ENCODE results near the gene COA3. TPM values are rescaled to one million over a fixed set of nuclear protein-coding genes. Genes with fewer than 3 reads are reported as not detected.

COA3 gene
- total RNA-seq, 1 experiment from 2014 or later = 90.5 TPM

- H3K27me3 ChIP-seq = no peaks in the 10 kb centered on the region
- no peak overlapping the region for H3K4me3 ChIP-seq
- peaks cover 4% of the 10 kb centered on the region; the same call in 1 of the 2 replicates for H3K9me3 ChIP-seq
- peaks cover 26% of the 10 kb centered on the region for H3K36me3 ChIP-seq
- no peak for DNase-seq
Observed at GRCh38 chr17:42830971-42831370, 32.5 kb upstream of the COA3 start.

GRCh38 chr17:42827472-42827871, 29.0 kb upstream of the COA3 start:
- Histone ChIP-seq H3K9me3 (no peaks in the 10 kb centered on the region), H3K27me3 (no peaks in the 10 kb centered on the region), H3K36me3 (peaks cover under 1% of the 10 kb centered on the region), H3K4me3 (no peak overlapping the region)
- no peak for DNase-seq

- Histone ChIP-seq H3K4me3 (no peak overlapping the region), H3K36me3 (peaks cover 61% of the 10 kb centered on the region), H3K27me3 (no peaks in the 10 kb centered on the region), H3K9me3 (no peaks in the 10 kb centered on the region)
- no peak for DNase-seq
Observed at GRCh38 chr17:42821176-42821575, 22.7 kb upstream of the COA3 start.

GRCh38 chr17:42819939-42820535, 21.5 kb upstream of the COA3 start:
- peak; percentile 66 for DNase-seq
- Histone ChIP-seq H3K4me3 (no peak overlapping the region), H3K36me3 (peaks cover 71% of the 10 kb centered on the region)

GRCh38 chr17:42818379-42818778, 19.9 kb upstream of the COA3 start:
- no peak overlapping the region for H3K4me3 ChIP-seq
- no peaks in the 10 kb centered on the region for H3K27me3 ChIP-seq
- peaks cover 84% of the 10 kb centered on the region for H3K36me3 ChIP-seq
- no peaks in the 10 kb centered on the region for H3K9me3 ChIP-seq
- no peak for DNase-seq

More at GRCh38 chr17:42819939-42820535, 21.5 kb upstream of the COA3 start:
- no peaks in the 10 kb centered on the region for H3K27me3 ChIP-seq
- no peaks in the 10 kb centered on the region for H3K9me3 ChIP-seq

GRCh38 chr17:42817866-42818265, 19.4 kb upstream of the COA3 start:
- DNase-seq = no peak
- peaks cover 87% of the 10 kb centered on the region for H3K36me3 ChIP-seq

GRCh38 chr17:42814633-42815399, 16.3 kb upstream of the COA3 start:
- H3K9me3 ChIP-seq = no peaks in the 10 kb centered on the region
- DNase-seq = peak; percentile 4
- no peak overlapping the region for H3K4me3 ChIP-seq
- H3K27me3 ChIP-seq = no peaks in the 10 kb centered on the region
- peaks cover 72% of the 10 kb centered on the region for H3K36me3 ChIP-seq

More at GRCh38 chr17:42817866-42818265, 19.4 kb upstream of the COA3 start:
- no peak overlapping the region for H3K4me3 ChIP-seq
- H3K27me3 ChIP-seq = no peaks in the 10 kb centered on the region
- H3K9me3 ChIP-seq = no peaks in the 10 kb centered on the region

GRCh38 chr17:42809250-42809649, 10.7 kb upstream of the COA3 start:
- peak; percentile 95 for DNase-seq
- no peaks in the 10 kb centered on the region for H3K9me3 ChIP-seq
- no peak overlapping the region for H3K4me3 ChIP-seq
- no peaks in the 10 kb centered on the region for H3K27me3 ChIP-seq
- peaks cover 28% of the 10 kb centered on the region for H3K36me3 ChIP-seq

- DNase-seq = no peak
- H3K9me3 ChIP-seq = no peaks in the 10 kb centered on the region
- H3K36me3 ChIP-seq = peaks cover 10% of the 10 kb centered on the region
- H3K27me3 ChIP-seq = 0 out of 2 replicates have a peak, but pooled peaks cover 3% of the 10 kb centered on the region
- H3K4me3 ChIP-seq = no peak overlapping the region
Observed at GRCh38 chr17:42806249-42806648, 7.7 kb upstream of the COA3 start.

- 0 out of 2 replicates have a peak, but pooled peaks cover 6% of the 10 kb centered on the region for H3K36me3 ChIP-seq
- H3K27me3 ChIP-seq = 0 out of 2 replicates have a peak, but pooled peaks cover 3% of the 10 kb centered on the region
- no peak for DNase-seq
- H3K9me3 ChIP-seq = no peaks in the 10 kb centered on the region
- no peak overlapping the region for H3K4me3 ChIP-seq
Observed at GRCh38 chr17:42804918-42805367, 6.4 kb upstream of the COA3 start.

- Histone ChIP-seq H3K4me3 (no peak overlapping the region), H3K27me3 (0 out of 2 replicates have a peak, but pooled peaks cover 3% of the 10 kb centered on the region), H3K9me3 (no peaks in the 10 kb centered on the region), H3K36me3 (no peaks in the 10 kb centered on the region; the same call in 1 of the 2 replicates)
- DNase-seq = peak; percentile 78
Observed at GRCh38 chr17:42803074-42803883, 4.8 kb upstream of the COA3 start.

GRCh38 chr17:42798011-42798382, 507 bp downstream of the COA3 start:
- 0 out of 2 replicates have a peak, but pooled peaks cover 3% of the 10 kb centered on the region for H3K27me3 ChIP-seq
- H3K36me3 ChIP-seq = peaks cover 17% of the 10 kb centered on the region
- no peak for DNase-seq
- H3K9me3 ChIP-seq = no peaks in the 10 kb centered on the region
- peak overlapping the region; percentile 95 for H3K4me3 ChIP-seq

GRCh38 chr17:42797067-42798007, 1.2 kb downstream of the COA3 start:
- Histone ChIP-seq H3K9me3 (no peaks in the 10 kb centered on the region), H3K4me3 (peak overlapping the region; percentile 95), H3K27me3 (0 out of 2 replicates have a peak, but pooled peaks cover 3% of the 10 kb centered on the region), H3K36me3 (peaks cover 17% of the 10 kb centered on the region)
- DNase-seq = no peak

GRCh38 chr17:42796066-42796758, 2.3 kb downstream of the COA3 start:
- H3K4me3 ChIP-seq = no peak overlapping the region
- no peaks in the 10 kb centered on the region for H3K27me3 ChIP-seq
- H3K9me3 ChIP-seq = no peaks in the 10 kb centered on the region
- DNase-seq = no peak
- H3K36me3 ChIP-seq = peaks cover 17% of the 10 kb centered on the region

- Histone ChIP-seq H3K9me3 (no peaks in the 10 kb centered on the region), H3K27me3 (no peaks in the 10 kb centered on the region), H3K4me3 (no peak overlapping the region), H3K36me3 (peaks cover 17% of the 10 kb centered on the region)
- DNase-seq = no peak
Observed at GRCh38 chr17:42795465-42795864, 3.0 kb downstream of the COA3 start.

All from MG63 (cell line).